Measurements from ENCODE around the gene CDC42EP4. TPM values are rescaled to one million over a fixed set of nuclear protein-coding genes. Genes with fewer than 3 reads are reported as not detected.
"Not testable (repeated sequence)": the region's sequence is repeated elsewhere in the genome, so short reads cannot be mapped to it uniquely, and the experiment has no call there.

The CDC42EP4 gene
- total RNA-seq, 4 donors from 2014 or later, result 33.8 to 127 (median 97.8) TPM

DNA sequence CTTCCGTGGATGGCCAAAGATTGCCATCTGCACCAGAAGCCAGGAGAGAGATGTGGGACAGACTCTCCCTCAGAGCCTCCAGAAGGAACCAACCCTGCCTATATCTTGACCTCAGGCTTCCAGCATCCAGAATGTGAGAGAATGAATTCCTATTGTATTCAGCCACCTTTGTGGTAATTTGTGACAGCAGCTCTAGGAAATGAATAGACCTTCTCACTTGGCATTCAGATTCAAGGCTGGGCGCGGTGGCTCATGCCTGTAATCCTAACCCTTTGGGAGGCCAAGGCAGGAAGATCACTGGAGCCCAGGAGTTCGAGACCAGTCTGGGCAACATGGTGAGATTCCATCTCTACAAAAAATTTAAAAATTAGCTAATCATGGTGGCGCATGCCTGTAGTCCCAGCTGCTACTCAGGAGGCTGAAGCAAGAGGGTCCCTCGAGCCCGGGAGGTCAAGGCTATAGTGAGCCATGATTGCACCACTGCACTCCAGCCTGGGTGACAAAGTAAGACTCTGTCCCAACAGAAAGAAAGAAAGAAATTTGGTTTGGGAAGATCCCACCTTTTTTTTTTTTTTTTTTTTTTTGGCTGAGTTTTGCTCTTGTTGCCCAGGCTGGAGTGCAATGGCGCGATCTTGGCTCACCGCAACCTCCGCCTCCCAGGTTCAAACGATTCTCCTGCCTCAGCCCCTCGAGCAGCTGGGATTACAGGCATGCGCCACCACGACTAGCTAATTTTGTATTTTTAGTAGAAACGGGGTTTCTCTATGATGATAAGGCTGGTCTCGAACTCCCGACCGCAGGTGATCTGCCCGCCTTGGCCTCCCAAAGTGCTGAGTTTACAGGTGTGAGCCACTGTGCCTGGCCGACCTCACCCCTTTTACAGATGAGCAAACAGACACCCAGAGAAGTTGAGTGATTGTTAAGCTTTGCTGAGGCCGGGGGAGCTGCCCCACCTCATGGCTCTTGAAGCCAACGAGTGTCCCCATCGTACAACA, 45.9 kb downstream of the CDC42EP4 start:
- Histone ChIP-seq H3K27me3 (no peaks in the 10 kb centered on the region), H3K36me3 (no peaks in the 10 kb centered on the region), H3K9me3 (no peaks in the 10 kb centered on the region), H3K4me1 (peaks cover 0 to 19% (median 2%) of the 10 kb centered on the region in 4 donors), H3K4me3 (no peak overlapping the region), H3K27ac (no peak overlapping the region)
- DNase-seq, result no peak
- TF ChIP-seq, protein P1, sequence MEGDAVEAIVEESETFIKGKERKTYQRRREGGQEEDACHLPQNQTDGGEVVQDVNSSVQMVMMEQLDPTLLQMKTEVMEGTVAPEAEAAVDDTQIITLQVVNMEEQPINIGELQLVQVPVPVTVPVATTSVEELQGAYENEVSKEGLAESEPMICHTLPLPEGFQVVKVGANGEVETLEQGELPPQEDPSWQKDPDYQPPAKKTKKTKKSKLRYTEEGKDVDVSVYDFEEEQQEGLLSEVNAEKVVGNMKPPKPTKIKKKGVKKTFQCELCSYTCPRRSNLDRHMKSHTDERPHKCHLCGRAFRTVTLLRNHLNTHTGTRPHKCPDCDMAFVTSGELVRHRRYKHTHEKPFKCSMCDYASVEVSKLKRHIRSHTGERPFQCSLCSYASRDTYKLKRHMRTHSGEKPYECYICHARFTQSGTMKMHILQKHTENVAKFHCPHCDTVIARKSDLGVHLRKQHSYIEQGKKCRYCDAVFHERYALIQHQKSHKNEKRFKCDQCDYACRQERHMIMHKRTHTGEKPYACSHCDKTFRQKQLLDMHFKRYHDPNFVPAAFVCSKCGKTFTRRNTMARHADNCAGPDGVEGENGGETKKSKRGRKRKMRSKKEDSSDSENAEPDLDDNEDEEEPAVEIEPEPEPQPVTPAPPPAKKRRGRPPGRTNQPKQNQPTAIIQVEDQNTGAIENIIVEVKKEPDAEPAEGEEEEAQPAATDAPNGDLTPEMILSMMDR (IDR thresholded peaks at IDR 0.05), result no peak
- no peak for TF ChIP-seq POLR2A (IDR thresholded peaks at IDR 0.05)

DNA sequence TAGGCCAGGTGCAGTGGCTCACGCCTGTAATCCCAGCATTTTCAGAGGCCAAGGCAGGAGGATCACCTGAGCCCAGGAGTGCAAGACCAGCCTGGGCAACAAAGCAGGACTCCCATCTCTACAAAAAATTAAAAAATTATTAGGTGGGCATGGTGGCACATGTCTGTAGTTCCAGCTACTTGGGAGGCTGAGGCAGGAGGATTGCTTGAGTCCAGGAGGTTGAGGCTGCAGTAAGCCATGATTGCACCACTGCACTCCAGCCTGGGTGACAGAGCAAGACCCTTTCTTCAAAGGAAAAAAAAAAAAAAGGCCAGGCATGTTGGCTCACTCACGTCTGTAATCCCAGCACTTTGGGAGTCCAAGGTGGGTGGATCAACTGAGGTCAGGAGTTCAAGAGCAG, 47.4 kb downstream of the CDC42EP4 start:
- not testable (repeated sequence) for H3K27ac ChIP-seq, DNase-seq

DNA sequence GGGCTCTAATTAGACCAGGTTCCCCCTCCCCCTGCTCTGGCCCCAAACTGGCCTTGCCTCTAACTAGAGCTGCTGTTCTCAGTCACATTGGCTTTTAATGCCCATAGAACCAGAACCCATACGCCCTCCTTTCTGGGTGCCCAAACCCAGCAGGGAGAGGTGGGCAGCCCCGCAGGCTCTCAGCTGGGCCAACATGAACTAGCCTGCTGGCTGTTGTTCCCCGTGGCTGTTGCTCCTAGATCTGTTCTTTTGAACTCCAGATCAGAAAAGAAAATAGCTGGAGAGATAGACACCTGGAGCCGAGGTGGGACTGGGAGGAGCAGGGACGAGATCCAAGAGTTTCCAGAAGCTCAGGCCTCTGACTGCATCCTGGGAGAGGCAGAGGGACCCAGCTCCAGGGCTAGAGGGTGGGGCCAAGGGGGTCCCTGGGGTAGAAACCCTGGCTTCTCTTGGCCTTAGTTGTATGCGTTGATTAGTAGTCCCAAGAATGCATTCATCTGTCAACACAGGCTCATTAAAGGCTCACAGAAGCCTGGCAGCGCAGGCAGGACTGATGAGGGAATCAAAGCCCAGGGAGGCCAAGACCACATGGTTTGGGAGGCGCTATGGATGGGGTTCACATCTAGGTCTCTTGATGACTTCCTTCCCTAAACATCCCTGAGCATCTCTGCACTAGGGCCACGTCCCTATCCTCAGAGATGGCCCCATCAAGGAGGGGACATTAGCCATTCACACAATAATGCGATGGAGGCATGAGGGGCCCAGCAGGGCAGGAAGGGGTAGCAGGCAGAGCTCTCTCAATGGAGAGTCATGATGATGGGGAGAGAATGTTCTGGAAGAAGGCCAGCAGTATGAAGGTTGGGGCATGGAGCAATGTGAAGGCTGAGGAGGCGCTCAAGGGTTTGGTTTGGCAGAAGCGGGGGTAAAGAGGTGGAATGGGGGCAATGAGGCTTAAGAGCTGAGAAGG, 48.8 kb downstream of the CDC42EP4 start:
- peak overlapping the region in 2 of 4 donors; percentile 65 to 79 for H3K27ac ChIP-seq
- DNase-seq, result no peak
- peaks cover 0 to 19% (median 2%) of the 10 kb centered on the region in 4 donors for H3K4me1 ChIP-seq
- no peaks in the 10 kb centered on the region for H3K27me3 ChIP-seq
- H3K9me3 ChIP-seq, result no peaks in the 10 kb centered on the region
- TF ChIP-seq, protein P1 (IDR thresholded peaks at IDR 0.05), result no peak
- TF ChIP-seq POLR2A (IDR thresholded peaks at IDR 0.05), result no peak
- peak overlapping the region in 1 of 4 donors; percentile 19 for H3K4me3 ChIP-seq
- H3K36me3 ChIP-seq, result no peaks in the 10 kb centered on the region

More for the DNA sequence above, 47.4 kb downstream of the CDC42EP4 start:
- not testable (repeated sequence) for H3K9me3 ChIP-seq, H3K27me3 ChIP-seq, H3K36me3 ChIP-seq, H3K4me3 ChIP-seq
- peaks cover 0 to 19% (median 2%) of the 10 kb centered on the region in 4 donors for H3K4me1 ChIP-seq

DNA sequence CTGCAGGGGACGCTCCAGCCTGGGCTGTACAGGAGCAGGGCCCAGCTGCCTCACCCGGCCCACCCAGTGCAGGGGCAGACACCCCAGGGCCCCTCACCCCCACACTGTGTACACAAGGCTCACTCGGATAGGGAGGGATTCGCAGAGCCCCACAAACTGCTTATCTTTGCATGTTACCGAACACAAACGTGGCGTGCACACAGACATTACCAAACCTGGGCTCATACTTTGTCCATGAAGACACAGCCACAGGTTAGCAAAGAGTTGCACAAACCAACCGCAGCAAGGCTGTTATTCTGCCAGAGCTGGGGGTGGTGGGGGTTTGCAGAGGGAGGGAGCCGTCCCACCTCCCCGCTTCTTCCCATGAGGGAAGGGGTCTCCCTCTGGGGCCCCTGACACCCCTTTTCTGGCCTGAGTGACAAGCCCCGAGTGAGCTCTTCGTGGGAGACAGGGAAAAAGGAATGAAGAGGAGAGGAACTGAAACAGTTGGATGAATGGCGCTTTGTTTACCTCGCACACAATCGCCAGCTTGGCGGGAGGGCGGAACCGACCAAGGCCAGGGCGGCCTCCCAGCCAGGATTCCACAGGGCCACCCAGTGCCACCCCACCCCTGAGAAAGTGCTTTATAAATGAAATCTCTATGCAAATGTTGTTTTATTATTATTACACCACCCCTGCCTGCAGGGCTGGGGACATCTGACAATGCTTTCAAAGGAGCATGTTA, 49.7 kb downstream of the CDC42EP4 start:
- no peaks in the 10 kb centered on the region for H3K27me3 ChIP-seq
- DNase-seq, result peak in 2 of 3 donors; percentile 73 to 81
- peaks cover 0 to 19% (median 2%) of the 10 kb centered on the region in 4 donors for H3K4me1 ChIP-seq
- H3K27ac ChIP-seq, result peak overlapping the region in 3 of 4 donors; percentile 43 to 79 (median 73)
- no peak for TF ChIP-seq POLR2A (IDR thresholded peaks at IDR 0.05)
- TF ChIP-seq, protein P1 (IDR thresholded peaks at IDR 0.05), result no peak
- H3K9me3 ChIP-seq, result no peaks in the 10 kb centered on the region
- H3K36me3 ChIP-seq, result no peaks in the 10 kb centered on the region
- peak overlapping the region in 1 of 4 donors; percentile 19 for H3K4me3 ChIP-seq

DNA sequence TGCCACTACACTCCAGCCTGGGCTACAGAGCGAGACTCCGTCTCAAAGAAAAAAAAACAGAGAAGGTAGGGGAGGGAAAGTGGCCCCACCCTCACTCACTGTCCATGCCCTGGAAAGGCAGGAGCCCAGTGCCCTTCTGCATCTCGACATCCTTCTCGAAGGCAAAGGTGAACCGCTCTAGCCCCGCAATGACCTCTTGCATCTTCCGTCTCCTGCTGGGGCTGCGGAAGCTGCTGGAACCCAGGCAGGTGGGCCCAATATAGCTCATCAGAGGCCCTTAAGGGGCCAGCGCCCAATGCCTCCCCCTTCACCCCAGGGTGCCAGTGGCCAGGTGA, 50.2 kb downstream of the CDC42EP4 start, which contains the start of gene CPSF4L:
TSS of gene CPSF4L (minus strand) at position 264 of the 335 bp plus-strand sequence. CDS start at position 202, 62 bp downstream.
- peak within 1 kb of the TSS in 3 of 4 donors; percentile 43 to 79 (median 73) for H3K27ac ChIP-seq
- no peaks in the 10 kb centered on the region for H3K36me3 ChIP-seq
- no peaks in the 10 kb centered on the region for H3K27me3 ChIP-seq
- no peak for DNase-seq
- no peaks in the 10 kb centered on the region for H3K9me3 ChIP-seq
- peak within 1 kb of the TSS in 1 of 4 donors; percentile 19 for H3K4me3 ChIP-seq
- H3K4me1 ChIP-seq, result peaks cover 0 to 19% (median 2%) of the 10 kb centered on the region in 4 donors
- TF ChIP-seq, protein P1 (IDR thresholded peaks at IDR 0.05), result no peak
- no peak for TF ChIP-seq POLR2A (IDR thresholded peaks at IDR 0.05)
